Epithelial cell of umbilical artery (primary cell): ENCODE data around the gene RNF181. TPM values are rescaled to one million over a fixed set of nuclear protein-coding genes. Genes with fewer than 3 reads are reported as not detected.

Experiments used
- total RNA-seq: library from RNA; depleted of rRNA; stranded (reverse); fragments of >200 nt; gene quantifications from 2 replicates; pipeline ENCODE4 v1.2.3, GENCODE V29; 2014

Gene RNF181
- total RNA-seq = 278 and 302 TPM in 2 replicates

GRCh38 chr2:85595301-85596025 is at the start of gene RNF181:
RNF181 (plus strand) TSS chr2:85595745; CDS start chr2:85595764, 19 bp downstream.

GRCh38 chr2:85561280-85562212 is 34.0 kb upstream of the RNF181 start, which contains the start of gene GGCX:
GGCX (minus strand) TSS chr2:85561493; CDS start chr2:85561428, 65 bp downstream.

GRCh38 chr2:85577386-85578242 is 17.9 kb upstream of the RNF181 start, which contains the start of gene VAMP8:
VAMP8 (plus strand) TSS chr2:85577586; CDS start chr2:85577647, 61 bp downstream.

GRCh38 chr2:85584354-85584856 is 11.1 kb upstream of the RNF181 start, which contains the start of gene VAMP5:
VAMP5 (plus strand) TSS chr2:85584431; CDS start chr2:85584491, 60 bp downstream.

GRCh38 chr2:85602476-85603234 is 7.1 kb downstream of the RNF181 start, which contains the start of gene TMEM150A:
TMEM150A (minus strand) TSS chr2:85602698; CDS start chr2:85601948, 750 bp downstream.

GRCh38 chr2:85611705-85612587 is 16.4 kb downstream of the RNF181 start, which contains the start of gene C2orf68:
C2orf68 (minus strand) TSS chr2:85612066; CDS start chr2:85611984, 82 bp downstream.

Other genes starting within 250 kb of the RNF181 start
- 43.6 and 54.6 TPM in 2 replicates for gene RETSAT, start 241.2 kb upstream of the RNF181 start, total RNA-seq
- gene ELMOD3, start 241.0 kb upstream of the RNF181 start, total RNA-seq = 10.7 and 14.3 TPM in 2 replicates
- 39.7 and 40.9 TPM in 2 replicates for gene CAPG, start 185.4 kb upstream of the RNF181 start, total RNA-seq
- gene SH2D6, start 177.0 kb upstream of the RNF181 start, total RNA-seq = 0.30 and 0.32 TPM in 2 replicates
- 80.9 and 102 TPM in 2 replicates for gene MAT2A, start 56.6 kb upstream of the RNF181 start, total RNA-seq
- gene GGCX, start 34.3 kb upstream of the RNF181 start, total RNA-seq = 38.0 and 50.6 TPM in 2 replicates
- gene VAMP8, start 18.2 kb upstream of the RNF181 start, total RNA-seq = 34.1 and 83.1 TPM in 2 replicates
- 80.7 and 81.9 TPM in 2 replicates for gene VAMP5, start 11.3 kb upstream of the RNF181 start, total RNA-seq
- gene TMEM150A, start 7.0 kb downstream of the RNF181 start, total RNA-seq = 7.1 and 7.4 TPM in 2 replicates
- 14.9 and 15.3 TPM in 2 replicates for gene C2orf68, start 16.3 kb downstream of the RNF181 start, total RNA-seq
- 47.7 and 62.0 TPM in 2 replicates for gene USP39, start 20.4 kb downstream of the RNF181 start, total RNA-seq
- gene SFTPB, start 72.5 kb downstream of the RNF181 start, total RNA-seq = not detected in 2 replicates
- not detected in 2 replicates for gene GNLY, start 98.6 kb downstream of the RNF181 start, total RNA-seq
- 4.0 and 5.8 TPM in 2 replicates for gene ATOH8, start 158.2 kb downstream of the RNF181 start, total RNA-seq